ENCODE results near the gene F2RL3.

The F2RL3 gene

GRCh38 chr19:16911046-16911445, 22.2 kb downstream of the F2RL3 start:
- TF ChIP-seq POLR2A (IDR thresholded peaks at IDR 0.05; ENCODE audit: low read depth, low read length) = no peak
- no peak for DNase-seq (ENCODE audit: insufficient read length, low spot score)
- no peak for FAIRE-seq

- no peak for FAIRE-seq
- TF ChIP-seq POLR2A (IDR thresholded peaks at IDR 0.05; ENCODE audit: low read depth, low read length) = no peak
- DNase-seq (ENCODE audit: insufficient read length, low spot score) = no peak
Observed at GRCh38 chr19:16912780-16913179, 24.0 kb downstream of the F2RL3 start.

GRCh38 chr19:16914421-16914820, 25.6 kb downstream of the F2RL3 start:
- no peak for DNase-seq (ENCODE audit: insufficient read length, low spot score)
- FAIRE-seq = no peak
- no peak for TF ChIP-seq POLR2A (IDR thresholded peaks at IDR 0.05; ENCODE audit: low read depth, low read length)

- FAIRE-seq (no peak), DNase-seq (ENCODE audit: insufficient read length, low spot score) (no peak)
- TF ChIP-seq POLR2A (IDR thresholded peaks at IDR 0.05; ENCODE audit: low read depth, low read length) = no peak
Observed at GRCh38 chr19:16915135-16915534, 26.3 kb downstream of the F2RL3 start.

- DNase-seq (ENCODE audit: insufficient read length, low spot score) (no peak), FAIRE-seq (no peak)
- no peak for TF ChIP-seq POLR2A (IDR thresholded peaks at IDR 0.05; ENCODE audit: low read depth, low read length)
Observed at GRCh38 chr19:16915734-16916133, 26.9 kb downstream of the F2RL3 start.

GRCh38 chr19:16917401-16917800, 28.6 kb downstream of the F2RL3 start:
- FAIRE-seq (no peak), DNase-seq (ENCODE audit: insufficient read length, low spot score) (no peak)
- TF ChIP-seq POLR2A (IDR thresholded peaks at IDR 0.05; ENCODE audit: low read depth, low read length) = no peak

- TF ChIP-seq POLR2A (IDR thresholded peaks at IDR 0.05; ENCODE audit: low read depth, low read length) = no peak
- DNase-seq (ENCODE audit: insufficient read length, low spot score) (no peak), FAIRE-seq (no peak)
Observed at GRCh38 chr19:16919496-16919895, 30.7 kb downstream of the F2RL3 start.

GRCh38 chr19:16920816-16921529, 32.2 kb downstream of the F2RL3 start:
- FAIRE-seq (no peak), DNase-seq (ENCODE audit: insufficient read length, low spot score) (peak; percentile 81)
- no peak for TF ChIP-seq POLR2A (IDR thresholded peaks at IDR 0.05; ENCODE audit: low read depth, low read length)

GRCh38 chr19:16921766-16922591, 33.2 kb downstream of the F2RL3 start:
- FAIRE-seq = no peak
- no peak for TF ChIP-seq POLR2A (IDR thresholded peaks at IDR 0.05; ENCODE audit: low read depth, low read length)
- no peak for DNase-seq (ENCODE audit: insufficient read length, low spot score)

GRCh38 chr19:16922592-16922934, 33.8 kb downstream of the F2RL3 start:
- DNase-seq (ENCODE audit: insufficient read length, low spot score) (no peak), FAIRE-seq (no peak)
- no peak for TF ChIP-seq POLR2A (IDR thresholded peaks at IDR 0.05; ENCODE audit: low read depth, low read length)

GRCh38 chr19:16922949-16923348, 34.1 kb downstream of the F2RL3 start:
- no peak for FAIRE-seq

GRCh38 chr19:16927883-16928282, 39.1 kb downstream of the F2RL3 start:
- TF ChIP-seq POLR2A (IDR thresholded peaks at IDR 0.05; ENCODE audit: low read depth, low read length) = no peak
- FAIRE-seq (no peak), DNase-seq (ENCODE audit: insufficient read length, low spot score) (no peak)

More at GRCh38 chr19:16922949-16923348, 34.1 kb downstream of the F2RL3 start:
- no peak for DNase-seq (ENCODE audit: insufficient read length, low spot score)
- no peak for TF ChIP-seq POLR2A (IDR thresholded peaks at IDR 0.05; ENCODE audit: low read depth, low read length)

GRCh38 chr19:16928351-16928750, 39.6 kb downstream of the F2RL3 start:
- DNase-seq (ENCODE audit: insufficient read length, low spot score) (no peak), FAIRE-seq (no peak)
- no peak for TF ChIP-seq POLR2A (IDR thresholded peaks at IDR 0.05; ENCODE audit: low read depth, low read length)

GRCh38 chr19:16928916-16929315, 40.1 kb downstream of the F2RL3 start:
- TF ChIP-seq POLR2A (IDR thresholded peaks at IDR 0.05; ENCODE audit: low read depth, low read length) = no peak
- DNase-seq (ENCODE audit: insufficient read length, low spot score) = no peak
- FAIRE-seq = no peak

GRCh38 chr19:16930753-16931152, 42.0 kb downstream of the F2RL3 start:
- no peak for TF ChIP-seq POLR2A (IDR thresholded peaks at IDR 0.05; ENCODE audit: low read depth, low read length)
- no peak for FAIRE-seq

More at GRCh38 chr19:16930753-16931152, 42.0 kb downstream of the F2RL3 start:
- no peak for DNase-seq (ENCODE audit: insufficient read length, low spot score)

All from H54 (cell line).